GM18907 (cell line): ENCODE measurements around the gene PRR15L.
A peak's percentile ranks its signal among the peaks of the same experiment; 100 is the strongest.
"Not testable (repeated sequence)": the region's sequence is repeated elsewhere in the genome, so short reads cannot be mapped to it uniquely, and the experiment has no call there.

Source experiments
- ATAC-seq: cut with Tn5 transposase; IDR thresholded peaks from one replicate; pipeline ENCODE4 v1.9.1; 2021; ENCODE audit warnings: mild to moderate bottlenecking, moderate library complexity; ENCODE audit not compliant: unreplicated experiment

The PRR15L gene

DNA sequence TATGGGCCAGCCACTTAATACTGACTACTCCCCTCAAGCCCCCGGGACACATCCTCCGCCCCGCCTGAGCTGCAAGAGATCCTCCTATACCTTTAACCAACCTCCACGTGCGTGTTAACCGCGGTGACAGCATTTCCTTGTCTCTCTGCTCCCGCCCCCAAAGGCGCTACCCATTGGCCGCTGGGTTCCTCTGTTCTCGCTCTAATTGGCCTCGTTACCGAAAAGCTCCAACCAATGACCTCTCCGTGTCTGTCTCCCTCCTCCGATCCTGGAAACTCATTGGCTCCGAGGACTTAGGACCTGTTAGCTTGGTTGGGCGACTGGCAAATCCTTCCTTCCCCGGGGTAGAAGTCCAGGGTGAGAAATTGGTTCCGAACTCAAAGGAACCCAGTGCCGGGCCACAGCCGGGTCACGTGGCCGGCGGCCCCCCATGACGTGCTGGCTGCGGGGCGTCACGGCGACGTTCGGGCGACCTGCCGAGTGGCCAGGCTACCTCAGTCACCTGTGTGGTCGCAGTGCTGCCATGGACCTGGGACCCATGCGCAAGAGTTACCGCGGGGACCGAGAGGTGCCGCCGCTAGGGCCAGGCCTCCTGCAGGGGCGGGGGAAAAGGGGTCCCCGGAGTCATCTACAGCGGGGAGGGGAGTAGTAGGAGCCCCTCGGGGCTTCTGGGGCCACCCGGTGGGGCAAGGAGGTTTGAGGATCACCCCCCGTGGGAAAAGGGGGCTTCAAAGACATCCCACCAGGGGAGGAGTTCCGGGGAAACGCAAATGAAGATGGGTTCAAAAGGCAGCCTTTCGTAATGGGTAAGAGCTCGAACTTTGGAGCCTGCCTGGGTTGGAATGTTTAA lies 16.2 kb downstream of the PRR15L start, which contains the start of gene PNPO:
TSS of gene PNPO (plus strand) at position 326 of the 850 bp plus-strand sequence. CDS start at position 431, 105 bp downstream.
- ATAC-seq = peak; percentile 90

DNA sequence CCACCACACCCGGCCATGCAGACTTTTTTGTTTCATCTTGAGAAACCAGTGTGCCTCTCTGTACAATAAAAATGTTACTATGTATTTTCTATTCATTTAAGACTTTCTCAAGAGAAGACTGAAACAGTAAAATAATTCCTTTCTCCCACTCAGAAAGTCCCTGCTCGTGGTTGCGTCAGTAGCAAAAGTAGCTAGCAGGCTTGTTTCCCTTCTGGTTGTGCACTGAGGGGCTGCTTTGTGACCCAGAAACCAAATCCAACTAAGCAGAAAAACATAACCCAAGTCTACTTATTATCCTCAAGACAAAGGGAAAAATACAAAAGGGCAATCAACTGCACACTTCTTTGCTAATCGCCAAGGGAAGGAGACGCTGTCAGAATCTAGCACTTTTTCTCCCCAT lies 19.7 kb downstream of the PRR15L start:
- ATAC-seq = no peak

DNA sequence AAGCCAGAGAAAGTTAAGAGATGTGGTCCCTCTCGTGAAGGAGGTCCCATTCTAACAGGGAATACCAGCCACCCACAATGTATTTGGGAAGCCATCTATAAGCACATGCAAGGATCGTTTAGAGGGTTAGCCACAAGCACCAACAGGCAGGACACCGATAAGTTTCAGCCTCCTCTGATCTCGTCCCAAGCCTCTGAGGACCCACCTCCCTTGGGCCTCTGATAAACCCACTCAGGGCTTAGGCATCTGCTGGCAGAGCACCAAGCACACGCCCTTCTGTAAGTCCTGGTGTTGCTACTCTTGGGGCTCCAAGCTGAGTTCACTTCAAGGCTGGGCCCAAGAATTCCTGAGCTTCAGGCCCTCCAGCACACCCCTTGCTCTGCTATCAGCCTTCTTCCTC lies 21.7 kb downstream of the PRR15L start:
- no peak for ATAC-seq

DNA sequence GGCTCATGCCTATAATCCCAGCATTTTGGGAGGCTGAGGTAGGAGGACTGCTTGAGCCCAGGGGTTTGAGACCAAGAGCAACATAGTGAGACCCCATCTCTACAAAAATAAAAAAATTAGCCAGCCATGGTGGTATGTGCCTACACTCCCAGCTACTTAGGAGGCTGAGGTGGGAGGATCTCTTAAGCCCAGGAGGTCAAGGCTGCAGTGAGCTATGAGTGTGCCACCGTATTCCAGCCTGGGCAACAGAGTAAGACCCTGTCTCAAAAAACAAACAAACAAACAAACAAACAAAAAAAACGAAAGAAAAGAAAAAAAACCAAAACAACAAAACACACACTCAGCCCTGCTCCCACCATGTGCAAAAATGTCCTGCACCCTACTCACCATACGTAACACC lies 22.2 kb downstream of the PRR15L start:
- not testable (repeated sequence) for ATAC-seq

DNA sequence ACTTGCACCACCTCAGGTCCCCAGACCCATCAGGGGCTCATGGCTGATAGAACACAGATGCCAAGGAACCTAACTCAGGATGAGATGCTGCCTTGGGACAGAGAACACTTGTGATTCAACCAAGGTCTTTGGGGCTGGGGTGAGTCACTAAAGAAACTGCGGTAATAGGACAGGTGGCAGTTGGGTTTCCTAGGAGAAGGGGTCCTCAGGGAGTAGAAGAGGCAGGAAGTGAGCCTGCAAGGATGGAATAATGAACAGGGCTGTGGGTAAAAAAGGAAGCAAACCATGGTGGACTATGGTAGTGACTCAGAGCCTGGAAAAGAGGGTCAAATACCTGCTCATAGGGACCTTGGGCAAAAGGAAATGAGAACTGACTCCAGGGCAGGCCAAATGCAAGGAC lies 22.8 kb downstream of the PRR15L start:
- no peak for ATAC-seq

DNA sequence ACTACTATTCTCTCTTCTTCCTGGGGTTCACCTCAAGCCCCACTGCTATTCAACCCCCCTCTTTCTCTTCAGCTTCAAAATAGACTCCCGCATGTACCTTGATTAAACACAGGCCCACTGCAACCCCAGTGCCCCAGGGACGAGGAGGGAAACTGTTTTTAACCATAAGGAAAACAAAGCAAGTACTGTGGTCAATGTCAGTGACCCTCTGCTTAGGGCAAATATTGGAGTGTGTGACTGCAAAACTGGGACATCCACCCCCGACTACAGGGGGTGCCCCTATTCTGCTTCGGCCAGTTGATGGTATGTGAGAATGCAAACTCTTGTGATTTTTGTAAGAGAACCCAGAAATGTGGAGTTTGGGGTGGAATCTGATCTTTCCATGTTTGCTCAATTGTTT lies 25.8 kb downstream of the PRR15L start:
- no peak for ATAC-seq

DNA sequence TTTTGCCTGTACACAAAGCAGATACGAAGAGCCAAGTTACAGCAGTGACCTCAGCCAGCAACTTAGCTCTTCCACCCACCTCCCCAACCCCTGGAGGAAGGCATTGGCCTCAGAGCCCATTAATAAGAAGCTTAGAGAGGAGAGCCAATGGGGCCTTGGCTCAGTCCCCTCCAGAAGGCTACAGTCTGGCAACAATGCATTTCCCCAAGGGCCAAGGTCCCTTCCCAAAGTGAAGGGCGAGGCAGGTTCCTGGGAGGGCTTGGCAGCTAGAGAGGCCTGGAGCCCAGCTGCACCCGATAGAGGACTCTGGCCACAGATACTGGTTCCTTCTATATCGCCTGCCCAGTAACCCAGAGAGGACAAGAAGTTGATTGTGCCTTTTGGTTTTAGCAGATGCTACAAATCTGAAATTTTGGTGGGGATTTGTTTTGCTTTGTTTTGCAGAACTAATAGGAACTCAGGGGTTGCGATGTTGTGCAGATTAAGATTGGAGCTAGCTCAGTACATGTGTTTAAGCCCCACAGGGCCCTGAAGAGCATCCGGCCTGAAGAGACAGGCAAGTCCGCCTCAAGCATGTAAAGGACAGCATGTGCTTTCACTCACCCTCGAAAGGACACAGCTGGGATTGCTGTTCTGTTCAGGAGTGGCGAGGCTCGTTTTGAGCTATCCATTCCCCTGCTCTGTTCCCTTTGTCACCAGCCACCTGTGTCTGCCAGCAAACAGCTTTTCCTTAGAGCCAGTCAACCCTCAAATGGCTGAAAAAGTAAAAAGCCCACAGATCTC lies 28.3 kb downstream of the PRR15L start:
- no peak for ATAC-seq

DNA sequence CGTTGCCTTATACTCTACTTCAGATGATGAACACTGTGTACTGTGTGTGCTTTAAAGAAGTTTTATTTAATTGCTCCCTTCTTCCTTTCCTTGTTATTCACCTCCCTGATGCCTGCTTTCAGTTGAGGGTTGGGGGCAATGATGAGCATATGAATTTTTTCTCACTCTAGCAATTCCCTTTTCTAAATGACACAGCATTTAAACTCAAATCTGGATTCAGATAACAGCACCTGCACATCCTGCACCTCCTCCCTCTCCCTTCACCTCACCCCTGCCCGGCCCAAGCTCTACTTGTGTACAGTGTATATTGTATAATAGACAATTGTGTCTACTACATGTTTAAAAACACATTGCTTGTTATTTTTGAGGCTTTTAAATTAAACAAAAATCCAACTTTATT lies 29.3 kb downstream of the PRR15L start:
- no peak for ATAC-seq

DNA sequence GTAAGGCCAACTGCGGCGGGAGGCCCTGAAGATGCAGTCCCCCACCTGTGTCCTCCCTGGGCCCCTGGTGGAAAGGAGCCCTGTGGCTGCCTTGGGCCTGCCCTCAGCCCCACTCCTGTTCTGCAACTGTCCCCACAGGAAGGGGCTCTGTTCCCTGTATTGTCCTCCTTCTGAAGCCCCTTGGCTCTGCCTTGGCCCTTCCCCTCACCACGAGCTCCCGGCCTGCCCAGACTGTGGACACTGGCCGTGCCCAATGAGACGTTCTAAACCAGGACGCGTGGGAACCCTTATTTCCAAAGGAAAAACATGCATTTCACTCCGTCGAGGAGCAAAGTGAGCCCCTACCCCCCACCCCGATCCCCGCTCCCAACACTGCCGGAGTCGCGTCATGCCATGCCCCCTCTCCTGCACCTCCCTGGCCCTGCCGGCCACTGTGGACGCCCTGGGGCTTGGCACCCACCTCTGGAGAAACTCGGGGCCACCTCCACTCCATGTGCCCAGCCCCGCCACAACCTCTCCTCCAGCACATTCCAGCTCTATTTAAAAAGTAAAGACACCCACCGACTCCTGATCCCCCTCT lies 29.8 kb downstream of the PRR15L start:
- no peak for ATAC-seq

DNA sequence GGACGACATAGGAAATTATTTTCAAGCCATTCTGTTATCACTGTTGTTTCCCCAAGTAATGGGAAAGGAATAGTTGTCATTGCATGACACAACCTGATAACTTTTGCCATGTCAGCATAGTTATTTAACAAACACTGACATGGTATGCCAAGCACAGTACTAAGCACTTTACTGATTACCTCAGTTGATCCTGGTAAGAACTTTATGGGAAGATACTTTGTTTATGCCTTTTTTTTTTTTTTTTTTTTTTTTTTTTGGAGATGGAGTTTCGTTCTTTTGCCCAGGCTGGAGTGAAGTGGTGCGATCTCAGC lies 32.0 kb downstream of the PRR15L start:
- ATAC-seq = no peak

DNA sequence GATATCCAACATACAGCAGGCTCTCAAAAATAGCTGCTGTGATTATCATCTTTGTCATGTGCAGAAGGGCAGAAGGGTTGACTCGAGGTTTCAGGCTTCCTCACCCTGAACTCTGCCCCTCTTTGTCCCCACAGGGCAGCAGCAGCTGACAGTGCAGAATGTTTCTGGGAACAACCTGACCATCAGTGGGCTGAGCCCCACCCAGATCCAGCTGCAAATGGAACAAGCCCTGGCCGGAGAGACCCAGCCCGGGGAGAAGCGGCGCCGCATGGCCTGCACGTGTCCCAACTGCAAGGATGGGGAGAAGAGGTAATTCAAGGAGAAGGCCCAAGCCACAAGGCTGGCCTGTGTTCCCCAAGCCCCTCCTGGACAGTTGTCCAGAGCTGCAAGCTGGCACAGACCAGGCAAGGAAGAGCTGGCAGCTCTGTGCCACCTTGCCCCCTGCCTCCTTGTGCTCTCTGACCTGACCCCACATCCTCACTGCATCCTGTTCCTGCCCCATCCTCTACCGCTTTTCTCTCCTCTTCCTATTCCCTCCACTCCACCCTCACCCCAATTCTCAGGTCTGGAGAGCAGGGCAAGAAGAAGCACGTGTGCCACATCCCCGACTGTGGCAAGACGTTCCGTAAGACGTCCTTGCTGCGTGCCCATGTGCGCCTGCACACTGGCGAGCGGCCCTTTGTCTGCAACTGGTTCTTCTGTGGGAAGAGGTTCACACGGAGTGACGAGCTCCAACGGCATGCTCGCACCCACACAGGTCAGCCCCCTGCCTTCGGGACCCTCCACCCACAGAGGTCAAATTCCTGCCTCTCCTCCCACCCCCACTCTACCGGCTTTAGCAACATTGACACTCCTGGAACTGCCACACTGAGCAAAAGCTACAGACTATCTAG lies 32.7 kb downstream of the PRR15L start:
- no peak for ATAC-seq

DNA sequence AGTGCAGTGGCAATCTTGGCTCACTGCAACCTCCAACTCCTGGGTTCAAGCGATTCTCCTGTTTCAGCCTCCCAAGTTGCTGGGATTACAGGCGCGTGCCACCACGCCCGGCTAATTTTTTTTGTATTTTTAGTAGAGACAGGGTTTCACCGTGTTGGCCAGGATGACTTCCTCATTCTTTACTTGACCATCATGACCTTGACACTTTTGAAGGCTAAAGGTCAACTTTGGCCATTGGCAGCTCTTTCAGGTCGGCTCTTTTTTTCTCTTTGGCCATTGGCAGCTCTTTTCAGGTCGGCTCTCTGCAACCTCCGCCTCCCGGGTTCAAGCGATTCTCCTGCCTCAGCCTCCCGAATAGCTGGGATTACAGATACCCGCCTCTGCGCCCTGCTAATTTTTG lies 37.8 kb downstream of the PRR15L start:
- not testable (repeated sequence) for ATAC-seq

DNA sequence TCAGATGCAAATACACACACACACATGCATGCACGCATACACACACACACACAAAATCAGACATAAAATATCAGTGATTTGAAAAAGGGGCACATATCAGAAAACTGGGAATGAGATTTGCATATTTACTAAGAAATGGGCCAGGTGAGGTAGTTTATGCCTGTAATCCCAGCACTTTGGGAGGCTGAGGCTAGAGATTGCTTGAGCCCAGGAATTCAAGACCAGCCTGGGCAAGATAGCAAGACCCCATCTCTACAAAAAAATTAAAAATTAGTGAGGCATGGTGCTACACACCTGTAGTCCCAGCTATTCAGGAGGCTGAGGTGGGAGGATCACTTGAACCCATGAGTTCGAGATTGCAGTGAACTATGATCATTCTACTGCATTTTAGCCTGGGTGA lies 38.7 kb downstream of the PRR15L start:
- no peak for ATAC-seq

DNA sequence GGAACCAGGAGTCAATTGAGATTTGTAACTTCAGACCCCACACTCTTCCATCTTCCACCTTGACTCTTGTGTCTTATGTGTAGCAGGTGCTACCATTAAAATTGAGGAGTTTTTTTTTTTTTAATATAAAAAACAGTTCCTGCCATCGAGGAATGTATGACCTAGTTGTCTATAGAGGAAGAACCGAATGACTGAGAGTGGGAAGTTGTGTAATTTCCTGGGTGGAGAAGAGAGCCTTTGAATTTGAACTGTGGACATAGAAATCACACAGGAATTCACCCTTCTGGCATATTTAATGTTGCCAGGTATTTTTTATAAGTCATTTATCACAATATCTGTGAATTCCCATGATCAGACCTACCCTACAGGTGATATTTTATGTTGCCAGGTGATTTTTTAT lies 39.7 kb downstream of the PRR15L start:
- ATAC-seq = no peak

DNA sequence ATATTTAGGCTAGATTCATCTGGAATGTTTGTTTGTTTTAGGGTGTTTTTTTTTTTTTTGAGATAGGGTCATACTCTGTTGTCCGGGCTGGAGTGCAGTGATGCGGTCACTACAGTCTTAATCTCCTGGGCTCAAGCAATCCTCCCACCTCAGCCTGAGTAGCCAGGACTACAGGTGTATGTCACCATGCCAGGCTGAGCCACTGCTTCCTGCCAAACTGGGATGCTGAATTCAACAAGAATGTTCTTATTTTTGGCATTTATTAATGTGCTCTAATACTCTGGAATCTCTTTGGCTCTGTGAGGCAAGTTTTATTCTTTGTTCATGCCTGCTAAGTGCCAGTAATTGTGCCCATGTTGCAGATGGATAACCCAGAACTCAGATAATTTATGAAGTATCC lies 40.1 kb downstream of the PRR15L start:
- no peak for ATAC-seq

DNA sequence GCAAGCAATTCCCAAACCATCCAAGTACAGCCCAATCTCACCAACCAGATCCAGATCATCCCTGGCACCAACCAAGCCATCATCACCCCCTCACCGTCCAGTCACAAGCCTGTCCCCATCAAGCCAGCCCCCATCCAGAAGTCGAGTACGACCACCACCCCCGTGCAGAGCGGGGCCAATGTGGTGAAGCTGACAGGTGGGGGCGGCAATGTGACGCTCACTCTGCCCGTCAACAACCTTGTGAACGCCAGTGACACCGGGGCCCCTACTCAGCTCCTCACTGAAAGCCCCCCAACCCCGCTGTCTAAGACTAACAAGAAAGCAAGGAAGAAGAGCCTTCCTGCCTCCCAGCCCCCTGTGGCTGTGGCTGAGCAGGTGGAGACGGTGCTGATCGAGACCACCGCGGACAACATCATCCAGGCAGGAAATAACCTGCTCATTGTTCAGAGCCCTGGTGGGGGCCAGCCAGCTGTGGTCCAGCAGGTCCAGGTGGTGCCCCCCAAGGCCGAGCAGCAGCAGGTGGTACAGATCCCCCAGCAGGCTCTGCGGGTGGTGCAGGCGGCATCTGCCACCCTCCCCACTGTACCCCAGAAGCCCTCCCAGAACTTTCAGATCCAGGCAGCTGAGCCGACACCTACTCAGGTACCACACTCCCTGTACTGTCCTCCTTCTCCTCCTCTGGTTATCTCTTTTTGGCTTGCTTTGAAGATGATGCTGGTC lies 41.0 kb downstream of the PRR15L start:
- no peak for ATAC-seq

DNA sequence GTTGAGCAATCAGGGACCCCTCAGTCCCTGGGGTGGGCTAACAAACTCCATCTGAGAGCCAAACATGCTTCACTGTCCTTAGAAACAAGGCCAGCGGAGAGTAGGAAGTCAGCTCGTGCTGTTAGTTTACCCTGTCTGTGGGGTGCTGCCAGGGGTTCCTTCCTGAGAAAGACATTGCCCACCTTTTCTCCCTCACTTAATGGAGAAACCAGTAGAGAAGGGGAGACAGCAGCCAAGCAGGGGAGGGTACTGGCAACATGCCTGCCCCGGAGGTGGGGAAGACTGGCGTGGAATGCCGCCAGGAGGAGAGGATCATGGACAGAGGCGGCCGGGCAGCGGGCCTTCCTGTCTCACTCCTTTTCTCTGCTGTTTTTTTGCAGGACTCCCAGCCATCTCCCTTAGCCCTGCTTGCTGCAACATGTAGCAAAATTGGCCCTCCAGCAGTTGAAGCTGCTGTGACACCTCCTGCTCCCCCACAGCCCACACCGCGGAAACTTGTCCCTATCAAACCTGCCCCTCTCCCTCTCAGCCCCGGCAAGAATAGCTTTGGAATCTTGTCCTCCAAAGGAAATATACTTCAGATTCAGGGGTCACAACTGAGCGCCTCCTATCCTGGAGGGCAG lies 41.8 kb downstream of the PRR15L start:
- no peak for ATAC-seq

DNA sequence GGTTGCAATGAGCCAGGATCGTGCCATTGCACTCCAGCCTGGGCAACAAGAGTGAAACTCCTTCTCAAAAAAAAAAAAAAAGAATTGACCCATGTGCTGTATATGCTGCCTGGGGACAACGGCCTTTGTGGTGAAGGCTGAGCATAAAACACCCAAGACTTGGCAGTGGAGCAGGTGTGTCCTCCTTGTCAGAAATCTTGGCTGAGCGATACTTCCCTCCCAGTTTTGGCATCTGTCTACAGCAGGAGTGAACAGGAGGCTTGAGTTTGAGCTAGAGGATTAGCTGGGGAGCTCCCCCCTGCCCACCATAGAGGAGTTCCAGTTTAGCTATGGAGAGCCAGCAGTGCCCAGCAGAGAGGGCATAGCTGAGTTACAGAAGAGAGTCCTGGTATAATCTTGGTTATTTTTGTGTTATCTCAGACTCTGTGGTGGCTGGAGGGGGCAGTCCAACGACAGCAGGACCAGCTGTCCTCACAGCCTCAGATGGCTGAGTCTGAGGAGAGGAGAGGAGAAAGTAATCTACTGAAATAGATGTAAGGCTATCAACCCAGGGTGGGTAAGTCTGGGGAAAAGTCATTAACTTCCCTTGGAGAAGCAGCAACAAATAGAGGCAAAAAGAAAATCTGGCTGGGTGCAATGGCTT lies 43.3 kb downstream of the PRR15L start:
- no peak for ATAC-seq

DNA sequence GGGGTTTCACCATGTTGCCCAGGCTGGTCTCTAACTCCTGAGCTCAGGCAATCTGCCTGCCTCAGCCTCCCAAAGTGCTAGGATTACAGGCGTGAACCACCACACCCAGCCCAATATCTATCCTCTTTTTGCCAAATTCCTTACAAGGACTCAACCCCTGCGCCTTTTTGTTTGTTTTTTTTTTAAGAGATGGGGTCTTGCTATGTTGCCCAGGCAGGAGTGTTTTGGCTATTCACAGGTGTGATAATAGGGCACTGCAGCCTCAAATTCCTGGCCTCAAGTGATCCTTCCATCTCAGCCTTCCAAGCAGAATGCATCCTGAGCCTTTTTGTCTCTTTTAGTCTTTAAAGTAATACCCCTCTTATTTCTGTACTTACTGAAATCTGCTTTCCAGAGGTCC lies 44.6 kb downstream of the PRR15L start:
- no peak for ATAC-seq
